HG02981 (cell line): ENCODE results near the gene MKI67.
"Not testable (repeated sequence)": the region's sequence is repeated elsewhere in the genome, so short reads cannot be mapped to it uniquely, and the experiment has no call there.

ENCODE experiments used
- ATAC-seq: cut with Tn5 transposase; IDR thresholded peaks from one replicate; pipeline ENCODE4 v1.9.1; 2021; ENCODE audit warnings: mild to moderate bottlenecking, moderate library complexity; ENCODE audit not compliant: unreplicated experiment

MKI67 gene

GRCh38 chr10:128149267-128150014 is 23.2 kb upstream of the MKI67 start:
- no peak for ATAC-seq

- ATAC-seq = no peak
These were observed 21.4 kb upstream of the MKI67 start for GRCh38 chr10:128147669-128148068.

DNA sequence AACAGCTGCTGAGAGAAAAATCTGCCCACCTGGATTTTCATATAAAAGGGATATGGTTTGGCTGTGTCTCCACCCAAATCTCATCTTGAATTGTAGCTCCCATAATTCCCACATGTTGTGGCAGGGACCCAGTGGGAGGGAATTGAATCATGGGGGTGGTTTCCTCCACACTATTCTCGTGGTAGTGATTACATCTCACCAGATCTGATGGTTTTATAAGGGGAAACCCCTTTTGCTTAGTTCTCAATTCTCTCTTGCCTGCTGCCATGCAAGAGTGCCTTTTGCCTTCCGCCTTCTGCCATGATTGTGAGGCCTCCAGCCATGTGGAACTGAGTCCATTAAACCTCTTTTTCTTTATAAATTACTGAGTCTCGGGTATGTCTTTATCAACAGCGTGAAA is 20.8 kb upstream of the MKI67 start:
- ATAC-seq = peak; percentile 50

- no peak for ATAC-seq
These were observed 18.3 kb upstream of the MKI67 start for GRCh38 chr10:128144547-128144946.

DNA sequence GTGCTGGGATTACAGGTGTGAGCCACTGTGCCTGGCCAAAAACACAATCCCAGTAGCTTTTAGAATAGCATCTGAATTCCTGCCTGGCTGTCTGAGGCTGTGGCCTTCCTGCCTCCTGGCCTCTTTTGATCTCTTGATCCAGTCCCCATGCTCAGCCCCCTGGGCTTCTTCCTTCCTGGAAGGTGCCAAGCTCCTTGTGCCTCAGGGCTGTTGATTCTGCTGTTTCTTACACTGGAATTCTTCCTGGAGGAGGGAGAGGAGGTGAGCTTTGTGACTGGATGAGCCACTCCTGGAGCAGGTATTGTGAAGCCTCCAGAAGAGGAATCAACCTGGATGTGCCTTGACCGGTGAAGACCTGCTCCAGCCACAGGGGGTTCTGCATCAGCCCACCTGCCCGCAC is 17.3 kb upstream of the MKI67 start:
- no peak for ATAC-seq

DNA sequence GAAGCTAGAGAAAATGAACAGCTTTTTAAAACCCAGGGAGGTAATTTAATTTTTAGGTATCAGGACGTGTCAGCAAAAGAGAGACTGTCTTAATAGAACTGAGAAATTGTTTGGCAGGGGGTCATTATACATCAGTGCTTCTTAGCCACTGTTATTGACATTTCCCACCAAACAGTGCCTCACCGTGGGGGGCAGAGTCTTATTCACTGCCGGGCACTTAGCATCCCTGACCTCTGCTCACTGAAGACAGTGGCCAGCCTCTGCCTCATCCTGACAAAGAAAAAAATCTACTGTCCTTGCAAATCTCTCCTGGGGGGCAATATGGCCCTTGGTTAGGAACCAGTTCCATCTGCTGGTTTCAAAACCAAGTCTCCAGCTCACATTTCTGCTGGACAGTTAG is 14.2 kb upstream of the MKI67 start:
- ATAC-seq = no peak

DNA sequence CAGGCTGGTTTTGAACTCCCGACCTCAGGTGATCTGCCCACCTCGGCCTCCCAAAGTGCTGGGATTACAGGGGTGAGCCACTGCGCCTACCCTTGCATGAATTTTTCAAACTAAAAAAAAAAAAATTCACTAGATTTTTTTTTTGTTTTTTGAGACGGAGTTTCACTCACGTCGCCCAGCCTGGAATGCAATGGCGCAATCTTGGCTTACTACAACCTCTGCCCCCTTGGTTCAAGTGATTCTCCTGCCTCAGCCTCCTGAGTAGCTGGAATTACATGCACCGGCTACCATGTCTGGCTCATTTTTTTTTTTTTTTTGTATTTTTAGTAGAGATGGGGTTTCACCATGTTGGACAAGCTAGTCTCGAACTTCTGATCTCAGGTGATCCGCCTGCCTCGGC is 12.2 kb upstream of the MKI67 start:
- ATAC-seq = not testable (repeated sequence)

DNA sequence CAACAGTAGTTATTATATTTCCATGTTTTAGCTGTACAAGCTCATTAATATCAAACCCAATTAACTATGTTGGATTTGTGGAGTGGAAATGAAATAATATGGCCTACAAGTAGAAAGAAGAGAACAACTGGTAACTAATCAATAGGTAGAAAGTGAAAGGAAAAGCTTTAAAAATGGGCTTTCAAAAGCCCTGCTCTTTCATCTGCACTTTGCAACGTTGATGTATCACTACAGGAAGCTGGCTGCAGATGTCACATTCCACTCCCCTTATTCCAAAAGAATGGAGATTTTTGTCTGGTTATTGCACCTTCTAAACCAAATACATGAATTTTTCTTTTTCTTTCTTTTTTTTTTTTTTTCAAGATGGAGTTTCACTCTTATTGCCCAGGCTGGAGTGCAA is 11.7 kb upstream of the MKI67 start:
- ATAC-seq = peak; percentile 77

DNA sequence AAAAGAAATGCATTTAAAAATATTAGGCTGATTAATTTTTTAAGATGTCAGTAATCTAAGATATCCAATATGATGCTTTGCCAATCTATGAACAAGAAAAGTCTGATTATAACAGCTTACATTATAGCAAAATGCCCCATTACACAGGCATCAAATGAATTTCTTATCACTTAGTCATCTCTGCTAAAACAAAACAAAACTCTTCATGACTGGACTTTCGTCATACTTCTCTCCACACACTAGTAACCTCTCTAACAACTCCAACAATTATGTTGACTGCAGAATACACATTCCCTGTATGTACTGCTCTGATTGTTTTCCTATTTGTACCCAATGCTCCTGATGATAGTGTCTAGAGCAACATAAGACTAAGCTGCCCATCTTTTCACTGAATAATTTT is 3.8 kb upstream of the MKI67 start:
- ATAC-seq = no peak

- no peak for ATAC-seq
These were observed 2.4 kb upstream of the MKI67 start for GRCh38 chr10:128128582-128128981.

DNA sequence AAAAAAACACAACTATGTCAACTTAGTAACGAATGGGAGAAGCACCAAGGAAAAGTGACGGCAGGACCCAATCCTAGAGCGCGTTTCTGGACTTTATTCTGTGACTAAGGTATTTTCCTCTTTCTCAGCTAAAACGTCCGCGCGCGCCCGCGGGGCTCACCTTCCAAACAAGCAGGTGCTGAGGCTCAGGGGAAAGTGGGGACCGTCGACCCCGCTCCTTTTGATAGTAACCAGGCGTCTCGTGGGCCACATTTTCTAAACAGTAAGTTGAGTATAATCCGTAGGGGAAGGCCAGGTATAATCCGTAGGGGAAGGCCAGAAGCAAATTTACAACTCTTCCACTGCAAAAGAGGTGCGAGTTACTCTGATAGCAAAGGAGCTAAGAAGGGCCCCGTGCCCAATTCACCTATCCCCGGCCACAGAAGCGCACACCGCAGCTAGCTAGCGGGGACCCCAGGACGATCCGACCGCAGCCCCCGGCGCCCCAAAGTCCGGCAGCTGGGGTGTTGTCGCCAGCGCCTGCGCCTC is 743 bp downstream of the MKI67 start:
- no peak for ATAC-seq

GRCh38 chr10:128124813-128125403 is 1.3 kb downstream of the MKI67 start:
- ATAC-seq = no peak

DNA sequence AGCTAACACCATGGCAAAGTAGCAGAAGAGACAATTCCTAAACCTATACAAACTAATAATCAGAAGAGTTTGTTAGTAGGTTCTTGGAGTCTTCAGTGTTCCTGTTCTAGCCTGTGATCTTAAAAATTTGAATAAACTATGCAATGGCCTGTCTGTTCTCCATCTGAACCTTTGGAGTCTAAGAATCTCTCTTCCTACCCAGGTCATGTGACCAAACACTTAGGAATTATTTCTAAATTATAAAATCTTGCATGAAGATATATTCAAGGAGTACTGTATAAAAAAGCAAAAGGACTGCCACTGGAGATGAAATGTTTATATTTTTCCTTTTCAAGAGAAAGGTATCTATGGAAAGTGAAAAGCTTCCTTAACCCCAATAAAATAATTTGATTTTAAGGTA is 2.4 kb downstream of the MKI67 start:
- no peak for ATAC-seq

DNA sequence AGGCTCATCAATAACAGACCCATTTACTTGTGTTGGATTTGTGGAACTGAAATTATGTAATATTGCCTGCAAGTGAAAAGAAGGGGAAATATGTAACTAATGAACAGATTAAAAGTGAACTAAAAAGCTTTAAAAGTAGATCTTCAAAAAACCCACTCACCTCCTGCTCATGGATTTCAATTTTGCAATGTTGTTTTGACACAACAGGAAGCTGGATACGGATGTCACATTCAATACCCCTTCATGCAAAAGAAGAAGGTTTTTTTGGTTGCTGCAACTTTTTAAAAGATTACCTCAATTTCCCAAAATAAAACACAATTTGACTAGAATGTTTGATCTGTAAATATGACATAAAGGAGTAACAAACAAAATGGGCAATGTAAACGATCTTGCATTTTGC is 3.3 kb downstream of the MKI67 start:
- no peak for ATAC-seq

GRCh38 chr10:128121750-128122412 is 4.3 kb downstream of the MKI67 start:
- no peak for ATAC-seq

DNA sequence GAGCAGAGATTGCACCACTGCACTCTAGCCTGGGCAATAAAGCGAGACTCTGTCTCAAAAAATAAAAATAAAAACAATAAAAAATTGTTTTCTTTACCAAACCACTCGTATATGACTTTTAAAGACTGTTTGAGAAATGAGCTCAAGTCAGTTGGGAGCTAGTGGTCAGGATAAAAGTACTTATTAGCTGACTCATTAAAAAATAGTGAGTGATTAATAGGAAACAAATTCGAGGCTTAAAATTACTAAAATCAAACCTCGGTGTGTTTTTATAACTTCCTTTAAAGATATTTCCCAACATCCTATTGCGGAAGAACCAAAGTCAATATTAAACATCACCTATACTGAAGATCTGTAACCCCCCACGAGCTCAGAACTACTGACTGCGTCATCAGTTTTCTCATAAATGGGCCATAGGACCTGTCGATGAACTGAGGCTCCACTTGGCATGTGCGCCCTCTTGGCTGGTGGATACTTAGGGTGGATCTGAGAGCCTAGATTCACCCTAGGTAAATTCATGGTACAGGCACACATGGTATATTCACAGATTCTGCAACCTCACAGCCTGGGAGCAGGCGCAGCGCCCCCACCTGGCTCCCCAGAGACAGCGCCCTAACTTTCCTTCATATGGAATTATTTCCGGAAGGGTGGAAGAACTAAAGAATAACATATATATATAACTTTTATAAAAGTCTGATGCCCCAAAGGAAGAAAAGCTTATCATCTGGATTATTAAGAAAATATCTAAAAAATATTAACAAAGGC is 9.2 kb downstream of the MKI67 start:
- ATAC-seq = no peak

DNA sequence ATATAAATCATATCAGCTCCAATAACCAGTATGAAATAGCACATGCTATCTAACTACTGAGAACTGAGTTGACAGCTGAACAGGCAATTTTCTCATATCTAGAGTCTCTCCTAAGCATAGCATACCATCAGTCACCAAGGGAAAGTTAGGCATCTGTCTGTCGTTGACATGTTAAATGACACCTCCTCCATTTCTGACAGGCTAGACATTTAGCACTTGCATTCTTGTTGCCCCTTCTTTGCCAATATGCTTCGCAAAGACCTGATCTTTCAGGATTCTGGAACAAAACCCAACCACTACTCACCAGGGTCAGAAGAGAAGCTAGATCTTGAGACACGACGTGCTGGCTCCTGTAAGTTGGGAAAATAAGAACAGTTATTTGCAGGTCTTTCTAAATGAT is 10.0 kb downstream of the MKI67 start:
- no peak for ATAC-seq

DNA sequence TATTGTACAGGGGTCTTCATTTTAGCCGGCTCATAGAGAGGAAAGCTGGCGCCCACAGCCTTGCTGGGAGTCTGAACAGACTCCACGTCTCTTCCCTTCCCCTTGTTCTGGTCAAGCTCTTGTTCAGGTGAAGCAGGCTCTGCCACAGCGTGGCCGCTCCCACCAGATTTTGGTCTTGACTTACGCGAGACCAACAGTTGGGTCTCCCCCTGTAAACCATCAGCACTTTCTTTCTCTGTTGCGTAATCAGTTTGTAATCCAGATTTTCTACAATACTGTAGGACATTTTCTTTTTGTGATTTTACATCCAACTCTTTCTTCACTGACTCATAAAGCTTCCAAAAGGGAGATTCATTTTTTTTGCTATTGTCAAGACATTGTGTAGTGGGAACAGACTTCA is 10.9 kb downstream of the MKI67 start:
- ATAC-seq = no peak

DNA sequence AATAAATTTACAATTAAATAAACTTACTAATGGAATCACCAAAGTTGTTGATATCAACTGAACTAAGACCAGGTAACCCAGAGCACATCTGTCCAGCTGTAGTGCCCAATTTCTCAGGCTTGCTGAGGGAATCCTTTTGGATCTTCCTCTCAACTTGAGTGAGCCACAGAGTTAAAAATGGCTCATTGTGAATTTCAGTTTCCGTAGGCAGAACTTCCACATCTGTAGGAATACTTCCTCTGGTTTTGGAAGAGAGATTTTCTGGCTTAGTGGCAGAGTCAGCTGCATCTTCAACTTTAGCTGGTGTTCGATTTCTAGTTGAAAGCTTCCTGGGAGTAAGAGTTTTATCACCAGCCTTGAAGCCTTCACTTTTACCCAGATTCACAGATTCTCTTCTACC is 11.3 kb downstream of the MKI67 start:
- no peak for ATAC-seq

- ATAC-seq = no peak
These were observed 13.2 kb downstream of the MKI67 start for GRCh38 chr10:128113026-128113425.

- ATAC-seq = no peak
These were observed 14.5 kb downstream of the MKI67 start for GRCh38 chr10:128111696-128112095.
